ENCODE data around the gene UNK. TPM values are rescaled to one million over a fixed set of nuclear protein-coding genes. Genes with fewer than 3 reads are reported as not detected.

UNK gene
- total and polyA plus RNA-seq, 2 of the 13 experiments (the other 11 are each of a cell fraction or from before 2014, with no cell fraction given) = 31.6 to 33.0 TPM

DNA sequence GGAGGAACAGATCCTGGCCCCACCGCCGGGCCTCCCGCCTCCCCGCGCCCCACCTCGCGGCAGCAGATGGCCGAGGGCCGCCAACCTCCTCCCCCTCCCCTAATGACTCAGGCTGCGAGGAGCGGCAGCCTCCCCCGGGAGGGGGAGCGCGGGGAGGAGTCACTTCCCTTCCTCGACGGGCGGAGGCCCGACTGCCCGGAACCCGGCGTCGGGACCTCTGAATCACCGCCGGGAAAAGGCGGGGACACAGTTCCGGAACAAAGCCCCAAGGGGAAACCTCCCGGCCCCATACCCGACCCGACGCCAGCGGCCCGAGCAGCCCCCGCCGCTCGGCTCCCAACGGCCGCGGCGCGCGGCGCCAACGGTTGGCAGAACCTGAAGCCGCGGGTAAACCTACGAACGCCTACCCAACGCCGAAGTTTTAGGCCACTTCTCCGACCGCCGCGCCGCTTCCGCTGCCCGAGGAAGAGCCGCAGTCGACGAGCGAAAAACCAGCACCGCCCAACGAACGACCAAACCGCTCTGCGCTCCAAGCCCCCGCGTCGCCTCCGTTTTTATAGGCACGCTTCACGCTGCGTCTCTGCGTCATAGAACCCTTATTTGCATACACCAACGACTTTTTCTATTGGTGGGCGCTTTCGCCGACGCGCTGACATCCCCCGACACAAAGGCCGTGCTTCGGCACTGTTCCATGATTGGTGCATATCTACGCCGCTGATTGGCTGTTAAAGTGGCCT lies 5.2 kb upstream of the UNK start (continued):
- TF ChIP-seq MTA1 (CRISPR knock-in tag; IDR thresholded peaks at IDR 0.05; ENCODE audit: borderline replicate concordance) (peak; percentile 75; the same call in 1 of the 2 replicates), SATB2 (CRISPR knock-in tag; IDR thresholded peaks at IDR 0.05) (peak; percentile 88), SNAPC2 (CRISPR knock-in tag; IDR thresholded peaks at IDR 0.05) (no peak), SRF (IDR thresholded peaks at IDR 0.05; ENCODE audit: low read depth, low read length) (no peak), WIZ (CRISPR knock-in tag; IDR thresholded peaks at IDR 0.05) (peak; percentile 27; the same call in 1 of the 2 replicates), HOXA7 (CRISPR knock-in tag; IDR thresholded peaks at IDR 0.05) (0 out of 2 replicates have a peak, but pooled peaks have one; percentile 53), ZNF850 (CRISPR knock-in tag; conservative IDR thresholded peaks at IDR 0.05) (no peak), ZNF670 (CRISPR knock-in tag; IDR thresholded peaks at IDR 0.05; ENCODE audit: borderline replicate concordance) (peak; percentile 85; the same call in 1 of the 2 replicates), ZNF501 (CRISPR knock-in tag; IDR thresholded peaks at IDR 0.05) (peak; percentile 99), XRCC5 (optimal IDR thresholded peaks at IDR 0.05; ENCODE audit: low read length) (peak; percentile 56), ZNF674 (CRISPR knock-in tag; IDR thresholded peaks at IDR 0.05; ENCODE audit: low read depth) (peak; percentile 92; the same call in 1 of the 2 replicates), BRCA1 (CRISPR knock-in tag; IDR thresholded peaks at IDR 0.05) (no peak), ZFP36L1 (CRISPR knock-in tag; IDR thresholded peaks at IDR 0.05) (peak; percentile 53; the same call in 1 of the 2 replicates), ZNF431 (CRISPR knock-in tag; IDR thresholded peaks at IDR 0.05; ENCODE audit: borderline replicate concordance, low read depth) (0 out of 2 replicates have a peak, but pooled peaks have one; percentile 56), ZBTB42 (CRISPR knock-in tag; IDR thresholded peaks at IDR 0.05) (no peak; the same call in 1 of the 2 replicates), MEF2D (CRISPR knock-in tag; IDR thresholded peaks at IDR 0.05) (peak; percentile 88), ZFP62 (CRISPR knock-in tag; IDR thresholded peaks at IDR 0.05) (no peak)
- TF ChIP-seq, protein P1, sequence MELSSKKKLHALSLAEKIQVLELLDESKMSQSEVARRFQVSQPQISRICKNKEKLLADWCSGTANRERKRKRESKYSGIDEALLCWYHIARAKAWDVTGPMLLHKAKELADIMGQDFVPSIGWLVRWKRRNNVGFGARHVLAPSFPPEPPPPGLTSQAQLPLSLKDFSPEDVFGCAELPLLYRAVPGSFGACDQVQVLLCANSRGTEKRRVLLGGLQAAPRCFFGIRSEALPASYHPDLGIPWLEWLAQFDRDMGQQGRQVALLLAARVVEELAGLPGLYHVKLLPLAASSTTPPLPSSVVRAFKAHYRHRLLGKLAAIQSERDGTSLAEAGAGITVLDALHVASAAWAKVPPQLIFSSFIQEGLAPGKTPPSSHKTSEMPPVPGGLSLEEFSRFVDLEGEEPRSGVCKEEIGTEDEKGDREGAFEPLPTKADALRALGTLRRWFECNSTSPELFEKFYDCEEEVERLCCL (CRISPR knock-in tag; IDR thresholded peaks at IDR 0.05; ENCODE audit: borderline replicate concordance) = no peak
- TF ChIP-seq, protein P2, sequence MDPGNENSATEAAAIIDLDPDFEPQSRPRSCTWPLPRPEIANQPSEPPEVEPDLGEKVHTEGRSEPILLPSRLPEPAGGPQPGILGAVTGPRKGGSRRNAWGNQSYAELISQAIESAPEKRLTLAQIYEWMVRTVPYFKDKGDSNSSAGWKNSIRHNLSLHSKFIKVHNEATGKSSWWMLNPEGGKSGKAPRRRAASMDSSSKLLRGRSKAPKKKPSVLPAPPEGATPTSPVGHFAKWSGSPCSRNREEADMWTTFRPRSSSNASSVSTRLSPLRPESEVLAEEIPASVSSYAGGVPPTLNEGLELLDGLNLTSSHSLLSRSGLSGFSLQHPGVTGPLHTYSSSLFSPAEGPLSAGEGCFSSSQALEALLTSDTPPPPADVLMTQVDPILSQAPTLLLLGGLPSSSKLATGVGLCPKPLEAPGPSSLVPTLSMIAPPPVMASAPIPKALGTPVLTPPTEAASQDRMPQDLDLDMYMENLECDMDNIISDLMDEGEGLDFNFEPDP (CRISPR knock-in tag; conservative IDR thresholded peaks at IDR 0.05) = 0 out of 2 replicates have a peak, but pooled peaks have one; percentile 48
- TF ChIP-seq, protein P3, sequence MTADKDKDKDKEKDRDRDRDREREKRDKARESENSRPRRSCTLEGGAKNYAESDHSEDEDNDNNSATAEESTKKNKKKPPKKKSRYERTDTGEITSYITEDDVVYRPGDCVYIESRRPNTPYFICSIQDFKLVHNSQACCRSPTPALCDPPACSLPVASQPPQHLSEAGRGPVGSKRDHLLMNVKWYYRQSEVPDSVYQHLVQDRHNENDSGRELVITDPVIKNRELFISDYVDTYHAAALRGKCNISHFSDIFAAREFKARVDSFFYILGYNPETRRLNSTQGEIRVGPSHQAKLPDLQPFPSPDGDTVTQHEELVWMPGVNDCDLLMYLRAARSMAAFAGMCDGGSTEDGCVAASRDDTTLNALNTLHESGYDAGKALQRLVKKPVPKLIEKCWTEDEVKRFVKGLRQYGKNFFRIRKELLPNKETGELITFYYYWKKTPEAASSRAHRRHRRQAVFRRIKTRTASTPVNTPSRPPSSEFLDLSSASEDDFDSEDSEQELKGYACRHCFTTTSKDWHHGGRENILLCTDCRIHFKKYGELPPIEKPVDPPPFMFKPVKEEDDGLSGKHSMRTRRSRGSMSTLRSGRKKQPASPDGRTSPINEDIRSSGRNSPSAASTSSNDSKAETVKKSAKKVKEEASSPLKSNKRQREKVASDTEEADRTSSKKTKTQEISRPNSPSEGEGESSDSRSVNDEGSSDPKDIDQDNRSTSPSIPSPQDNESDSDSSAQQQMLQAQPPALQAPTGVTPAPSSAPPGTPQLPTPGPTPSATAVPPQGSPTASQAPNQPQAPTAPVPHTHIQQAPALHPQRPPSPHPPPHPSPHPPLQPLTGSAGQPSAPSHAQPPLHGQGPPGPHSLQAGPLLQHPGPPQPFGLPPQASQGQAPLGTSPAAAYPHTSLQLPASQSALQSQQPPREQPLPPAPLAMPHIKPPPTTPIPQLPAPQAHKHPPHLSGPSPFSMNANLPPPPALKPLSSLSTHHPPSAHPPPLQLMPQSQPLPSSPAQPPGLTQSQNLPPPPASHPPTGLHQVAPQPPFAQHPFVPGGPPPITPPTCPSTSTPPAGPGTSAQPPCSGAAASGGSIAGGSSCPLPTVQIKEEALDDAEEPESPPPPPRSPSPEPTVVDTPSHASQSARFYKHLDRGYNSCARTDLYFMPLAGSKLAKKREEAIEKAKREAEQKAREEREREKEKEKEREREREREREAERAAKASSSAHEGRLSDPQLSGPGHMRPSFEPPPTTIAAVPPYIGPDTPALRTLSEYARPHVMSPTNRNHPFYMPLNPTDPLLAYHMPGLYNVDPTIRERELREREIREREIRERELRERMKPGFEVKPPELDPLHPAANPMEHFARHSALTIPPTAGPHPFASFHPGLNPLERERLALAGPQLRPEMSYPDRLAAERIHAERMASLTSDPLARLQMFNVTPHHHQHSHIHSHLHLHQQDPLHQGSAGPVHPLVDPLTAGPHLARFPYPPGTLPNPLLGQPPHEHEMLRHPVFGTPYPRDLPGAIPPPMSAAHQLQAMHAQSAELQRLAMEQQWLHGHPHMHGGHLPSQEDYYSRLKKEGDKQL (CRISPR knock-in tag; IDR thresholded peaks at IDR 0.05; ENCODE audit: low read depth) = peak; percentile 52; the same call in 1 of the 2 replicates

Measured in HepG2 (cell line).